ENCODE measurements around the gene PTK6.

GRCh38 chr20:63487116-63487764 is 49.9 kb downstream of the PTK6 start:
- no peak for TF ChIP-seq CTCF (IDR thresholded peaks at IDR 0.05)
- no peak for TF ChIP-seq POLR2A (IDR thresholded peaks at IDR 0.05)
